ENCODE data around the gene PRRC1.

Gene PRRC1

GRCh38 chr5:127582773-127583370 is 65.4 kb downstream of the PRRC1 start:
- no peak for DNase-seq

GRCh38 chr5:127583866-127584265 is 66.4 kb downstream of the PRRC1 start:
- DNase-seq, result no peak

DNA sequence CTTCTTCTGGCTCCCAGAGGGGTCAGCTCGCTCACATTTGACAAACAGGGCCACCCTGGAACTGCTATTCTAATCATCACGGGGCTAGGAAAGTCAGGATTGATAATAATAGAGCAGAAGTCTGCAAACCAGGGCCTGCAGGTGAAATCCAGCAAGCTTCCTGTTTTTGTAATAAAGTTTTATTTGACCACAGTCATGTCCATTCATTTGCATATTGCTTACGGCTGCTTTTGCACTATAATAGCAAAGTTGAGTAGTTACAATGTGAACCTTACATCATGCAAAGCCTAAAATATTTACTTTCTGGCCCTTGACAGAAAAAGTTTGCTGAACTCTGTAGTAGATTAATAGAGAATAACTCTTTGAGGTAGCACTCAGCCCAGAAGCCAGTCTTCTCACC is 68.2 kb downstream of the PRRC1 start:
- DNase-seq, result no peak

DNA sequence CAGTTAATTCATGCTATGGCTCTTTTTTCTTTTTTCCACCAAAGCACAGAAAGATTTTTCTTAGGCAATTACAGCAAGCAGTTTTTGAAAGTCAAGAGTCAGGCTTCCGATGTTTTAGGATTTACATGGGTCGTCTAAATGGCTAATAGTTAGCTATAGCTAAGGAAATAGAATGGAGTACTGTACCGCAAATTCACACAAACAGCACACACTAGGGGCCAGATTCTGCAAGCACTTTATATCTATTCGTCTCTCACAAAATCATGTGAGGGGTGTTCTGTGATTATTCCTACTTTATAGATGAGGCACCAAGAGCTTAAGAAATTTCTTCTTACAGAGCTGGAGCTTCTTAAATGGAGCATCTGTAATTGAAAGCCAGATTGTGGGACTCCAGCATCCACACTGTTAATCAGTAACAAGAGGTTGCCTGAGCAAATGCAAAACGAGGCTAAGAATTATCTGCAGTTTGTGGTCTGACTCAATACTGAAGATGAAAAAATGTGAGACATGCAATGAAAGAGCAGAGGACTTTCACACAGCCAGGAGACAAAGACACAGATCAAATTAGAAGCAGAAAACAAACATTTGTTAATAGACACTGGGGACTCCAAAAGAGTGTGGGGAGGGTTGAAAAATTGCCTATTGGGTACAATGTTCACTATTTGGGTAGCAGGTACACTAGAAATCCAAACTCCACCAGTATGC is 68.8 kb downstream of the PRRC1 start:
- DNase-seq, result no peak

DNA sequence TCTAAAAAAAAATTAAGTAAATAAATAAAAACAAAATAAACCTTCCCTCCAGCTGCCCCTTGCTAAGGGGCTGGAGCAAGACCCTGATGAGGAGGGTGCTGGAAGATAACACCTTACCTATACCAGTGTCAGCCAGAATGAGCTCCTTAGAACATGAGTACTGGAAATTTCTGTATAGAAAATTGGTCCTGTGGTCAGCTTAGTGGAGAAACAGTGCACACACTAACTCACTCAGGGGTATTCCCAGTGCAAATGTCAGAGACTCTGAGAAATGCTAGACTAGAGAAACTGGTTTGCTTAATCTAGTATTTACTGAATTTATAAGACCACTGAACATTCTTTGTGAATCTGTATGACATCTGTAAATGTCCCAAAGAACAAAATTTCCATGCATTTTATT is 69.4 kb downstream of the PRRC1 start:
- no peak for DNase-seq

DNA sequence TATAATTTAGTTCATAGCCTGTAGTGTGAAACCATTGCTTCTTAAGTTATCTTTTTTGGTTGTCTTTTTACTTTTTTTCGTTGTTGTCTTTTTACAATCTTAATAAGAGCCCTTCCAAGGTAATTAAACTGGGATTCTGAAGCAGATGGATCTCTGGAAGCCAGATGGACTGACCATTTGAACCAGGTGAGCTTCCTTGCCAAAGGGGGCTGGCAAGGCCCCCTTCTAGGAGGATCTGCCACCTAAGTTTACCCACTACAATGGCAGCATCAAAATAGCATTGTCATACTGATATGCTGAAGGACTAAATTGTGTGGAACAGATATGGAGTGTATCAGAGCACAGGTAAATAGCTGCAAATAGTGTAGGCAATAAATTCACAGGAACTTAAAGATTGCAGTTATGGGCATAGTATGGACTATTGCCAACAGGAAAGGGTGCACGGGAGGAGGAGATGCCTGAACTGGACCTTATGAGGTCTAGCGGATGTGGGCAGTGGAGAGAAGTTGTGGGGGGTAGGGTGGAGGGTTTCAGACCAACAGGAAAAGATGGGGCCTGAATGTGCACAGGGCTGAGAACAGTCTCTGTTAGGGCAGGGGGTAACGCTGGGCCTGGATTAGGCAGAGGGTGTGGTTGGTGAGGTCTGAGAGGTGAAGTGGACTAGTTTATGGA is 69.9 kb downstream of the PRRC1 start:
- no peak for DNase-seq

- DNase-seq, result no peak
These were observed 70.9 kb downstream of the PRRC1 start for GRCh38 chr5:127588368-127588767.

GRCh38 chr5:127589309-127590030 is 72.0 kb downstream of the PRRC1 start:
- no peak for DNase-seq

DNA sequence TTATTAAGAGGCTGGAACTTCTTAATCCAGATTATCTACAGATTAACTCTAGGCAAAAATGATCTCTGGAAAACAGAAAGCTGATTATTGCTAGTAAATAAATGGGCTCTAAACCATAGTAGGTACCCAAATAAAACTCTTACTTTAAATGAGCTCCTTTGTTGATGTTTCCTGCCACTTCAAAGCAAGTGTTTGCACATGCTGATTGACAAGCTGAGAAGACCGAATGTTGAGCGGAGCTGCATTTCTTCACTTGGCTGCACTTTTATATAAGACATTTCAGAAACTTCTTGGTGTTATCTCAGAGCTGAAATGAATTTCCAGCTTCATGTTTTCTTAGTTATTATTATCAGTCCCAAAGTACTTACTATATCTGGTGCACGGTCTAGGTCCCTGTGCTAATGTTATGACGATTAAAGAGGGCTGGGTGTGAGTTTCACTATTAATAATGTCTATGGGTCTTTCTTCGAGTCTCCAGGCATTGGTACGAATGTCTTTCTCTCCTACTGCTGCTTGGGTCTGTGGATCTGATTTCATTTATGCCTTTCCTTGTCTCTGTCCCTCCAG is 72.8 kb downstream of the PRRC1 start:
- DNase-seq, result no peak

GRCh38 chr5:127595484-127596368 is 78.3 kb downstream of the PRRC1 start:
- DNase-seq, result no peak

- no peak for DNase-seq
These were observed 79.1 kb downstream of the PRRC1 start for GRCh38 chr5:127596501-127596900.

- no peak for DNase-seq
These were observed 81.9 kb downstream of the PRRC1 start for GRCh38 chr5:127599320-127599719.

- DNase-seq, result no peak
These were observed 82.4 kb downstream of the PRRC1 start for GRCh38 chr5:127599847-127600246.

DNA sequence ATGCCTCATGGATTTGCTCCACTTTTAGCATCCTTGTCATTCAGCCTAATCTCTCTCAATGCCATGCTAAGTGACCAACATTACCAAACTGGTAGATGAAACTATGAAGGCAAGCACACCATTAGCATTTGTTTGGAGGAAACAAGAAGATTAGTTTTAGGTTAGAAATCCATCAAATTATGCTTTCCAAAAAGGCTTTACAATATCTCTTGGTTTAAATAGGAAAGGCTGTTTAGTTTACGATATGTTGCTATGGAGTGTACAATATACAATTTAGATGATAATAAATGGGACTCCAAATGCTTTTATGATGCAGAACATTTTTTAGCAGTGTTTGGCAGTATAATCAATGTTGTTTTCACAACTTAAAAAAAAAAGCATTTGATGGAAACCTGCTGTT is 83.7 kb downstream of the PRRC1 start:
- DNase-seq, result no peak

DNA sequence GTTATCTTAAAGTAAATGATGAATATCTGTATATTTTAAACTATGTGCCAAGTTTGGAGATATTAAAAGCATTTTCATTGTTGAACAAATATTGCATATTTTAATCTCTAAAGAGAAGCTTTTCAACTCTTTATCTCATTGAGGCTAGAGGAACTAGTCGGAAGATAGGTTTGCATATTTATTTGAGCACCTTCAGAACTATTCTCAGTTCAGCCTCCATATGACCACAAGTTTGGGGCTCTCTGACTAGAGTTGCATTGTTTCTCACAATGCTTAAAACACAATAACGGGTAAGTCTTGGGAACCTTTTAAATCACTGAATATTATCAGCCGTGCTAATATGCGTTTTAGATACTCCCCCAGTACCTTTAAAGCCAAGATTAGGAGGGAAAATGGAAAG is 84.2 kb downstream of the PRRC1 start:
- no peak for DNase-seq

DNA sequence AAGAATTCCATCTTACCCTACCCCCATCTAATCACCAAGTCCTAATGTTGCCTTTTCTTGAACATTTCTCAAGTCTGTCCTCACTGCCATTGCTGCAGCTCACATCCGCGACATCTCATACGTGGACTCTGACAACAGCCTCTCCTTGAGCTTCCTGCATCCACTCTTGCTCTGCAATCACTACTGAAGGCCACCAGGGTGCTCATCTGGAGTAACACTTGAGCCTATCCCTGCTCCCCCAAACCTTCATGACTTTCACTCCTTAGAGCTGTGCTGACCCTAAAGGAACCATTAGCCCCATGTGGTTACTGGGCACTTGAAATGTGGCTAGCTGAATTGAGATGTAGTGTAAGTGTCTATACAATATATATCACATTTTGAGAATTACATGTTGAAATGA is 85.0 kb downstream of the PRRC1 start:
- no peak for DNase-seq

GRCh38 chr5:127602896-127603844 is 85.7 kb downstream of the PRRC1 start:
- no peak for DNase-seq

All from stimulated activated CD4-positive, alpha-beta T cell treated with anti-CD3 and anti-CD28 coated beads, Interleukin-12 subunit alpha, Interleukin-12 subunit beta, amount 100 ng/mL, for 4 hours (primary cell).